NCI-H524 (cell line): ENCODE measurements around the gene PARD3B.
"Not testable (repeated sequence)": the region's sequence is repeated elsewhere in the genome, so short reads cannot be mapped to it uniquely, and the experiment has no call there.

ENCODE experiments used
- DNase-seq, 2 experiments: peaks; one replicate each; lab custom pipeline; 2025; lab: John Stamatoyannopoulos, UW

PARD3B gene

DNA sequence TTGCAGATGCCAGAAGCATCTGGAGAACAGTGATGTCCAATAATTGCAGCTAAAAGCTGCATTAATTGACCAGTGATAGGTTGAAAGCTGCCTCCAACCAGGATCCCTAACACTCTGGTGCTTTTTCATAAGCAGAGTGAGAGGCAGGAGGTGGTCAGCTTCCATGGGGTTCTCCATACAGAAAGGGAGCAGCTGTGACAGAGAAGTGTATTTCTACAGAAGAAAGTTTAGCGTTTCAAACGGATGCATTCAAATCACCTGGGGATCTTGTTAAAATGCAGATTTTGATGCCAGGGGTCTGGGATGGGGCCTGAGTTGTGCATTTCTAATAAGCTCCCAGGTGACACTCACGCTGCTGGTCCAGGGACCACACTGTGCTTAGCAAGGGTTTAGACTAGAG lies 920.5 kb downstream of the PARD3B start:
- DNase-seq, result no peak

DNA sequence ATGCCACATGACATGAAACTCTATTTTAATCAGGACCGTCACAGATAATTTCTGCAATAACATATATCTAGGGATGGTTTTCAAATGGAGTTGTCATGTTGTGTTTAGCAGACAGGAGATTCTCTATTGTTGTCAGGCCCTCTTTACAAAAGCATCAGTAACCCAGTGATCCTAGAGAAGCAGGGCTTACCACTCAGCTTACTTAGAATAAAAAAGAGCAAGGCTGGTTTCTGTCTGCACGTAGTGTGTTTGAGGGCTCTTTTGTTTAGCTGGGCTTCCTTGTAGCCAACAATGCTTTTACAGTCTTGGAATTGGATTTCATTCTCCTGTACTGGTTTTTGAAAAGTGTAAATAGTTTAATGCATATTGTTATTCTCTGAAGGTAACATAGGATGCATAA lies 926.5 kb downstream of the PARD3B start:
- no peak for DNase-seq

DNA sequence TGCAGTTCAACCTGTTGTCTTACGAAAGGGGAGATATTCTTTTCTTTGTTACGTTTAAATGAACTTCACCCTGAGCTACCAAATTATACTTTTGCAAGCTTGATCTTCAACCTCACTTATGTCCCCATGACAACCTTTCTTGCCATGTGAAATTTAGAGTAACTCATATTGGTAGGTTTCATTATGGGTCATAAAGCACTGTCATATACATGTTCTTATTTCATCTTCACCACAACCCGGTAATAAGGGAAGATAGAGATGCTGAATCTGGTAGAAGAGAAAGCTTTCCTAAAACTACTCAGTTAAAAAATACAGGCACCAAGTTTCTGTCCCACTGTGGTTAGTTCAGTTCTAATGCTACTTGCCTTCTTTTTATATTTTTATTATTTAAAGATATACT lies 928.5 kb downstream of the PARD3B start:
- DNase-seq, result no peak

DNA sequence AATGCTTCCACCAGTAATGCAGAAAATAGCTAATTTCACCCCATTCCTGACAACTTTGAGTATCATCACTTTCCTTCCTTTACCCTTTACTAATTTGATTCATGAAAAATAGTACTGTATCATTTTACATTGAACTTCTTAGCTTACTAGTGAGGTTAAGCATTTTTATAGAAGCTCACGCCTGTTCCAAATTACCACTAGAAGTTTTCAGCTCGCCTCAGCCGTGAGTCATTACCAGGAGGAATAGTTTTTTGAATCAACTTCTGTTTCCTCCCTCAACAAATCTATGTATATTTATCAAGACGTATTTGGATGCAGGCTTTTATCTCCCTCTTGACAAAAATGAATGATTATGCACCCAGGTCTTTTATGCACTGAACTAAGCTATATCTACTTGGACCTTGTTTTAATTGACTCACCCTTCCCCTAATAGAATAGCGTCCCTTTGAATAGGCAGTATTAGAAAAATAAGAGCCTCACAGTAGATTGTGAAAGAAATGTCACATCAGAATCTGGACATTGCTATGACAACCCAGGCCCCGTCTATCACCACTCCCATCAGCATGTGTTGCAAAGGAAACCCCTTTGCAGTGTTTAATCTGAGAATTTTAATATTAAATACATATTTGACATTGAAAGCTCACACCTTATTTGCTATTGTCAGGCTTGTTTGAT lies 929.6 kb downstream of the PARD3B start:
- DNase-seq, result no peak

DNA sequence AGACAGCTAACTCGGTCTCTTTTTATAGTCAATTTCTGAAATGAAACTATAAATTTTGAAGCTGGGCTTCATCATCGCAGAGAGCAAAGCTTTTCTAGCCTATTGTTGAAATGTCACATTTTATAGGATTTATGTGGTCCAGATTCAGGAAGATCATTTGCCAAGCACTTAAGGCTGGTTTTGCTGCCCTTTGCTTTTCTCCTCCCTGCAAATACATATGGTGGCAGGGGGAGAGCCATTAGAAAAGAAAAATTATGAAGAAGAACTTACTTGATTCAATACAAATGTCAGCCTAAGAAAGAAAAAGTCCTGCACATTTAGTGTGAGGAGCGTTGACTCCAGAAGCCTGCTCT lies 930.1 kb downstream of the PARD3B start:
- DNase-seq, result no peak

DNA sequence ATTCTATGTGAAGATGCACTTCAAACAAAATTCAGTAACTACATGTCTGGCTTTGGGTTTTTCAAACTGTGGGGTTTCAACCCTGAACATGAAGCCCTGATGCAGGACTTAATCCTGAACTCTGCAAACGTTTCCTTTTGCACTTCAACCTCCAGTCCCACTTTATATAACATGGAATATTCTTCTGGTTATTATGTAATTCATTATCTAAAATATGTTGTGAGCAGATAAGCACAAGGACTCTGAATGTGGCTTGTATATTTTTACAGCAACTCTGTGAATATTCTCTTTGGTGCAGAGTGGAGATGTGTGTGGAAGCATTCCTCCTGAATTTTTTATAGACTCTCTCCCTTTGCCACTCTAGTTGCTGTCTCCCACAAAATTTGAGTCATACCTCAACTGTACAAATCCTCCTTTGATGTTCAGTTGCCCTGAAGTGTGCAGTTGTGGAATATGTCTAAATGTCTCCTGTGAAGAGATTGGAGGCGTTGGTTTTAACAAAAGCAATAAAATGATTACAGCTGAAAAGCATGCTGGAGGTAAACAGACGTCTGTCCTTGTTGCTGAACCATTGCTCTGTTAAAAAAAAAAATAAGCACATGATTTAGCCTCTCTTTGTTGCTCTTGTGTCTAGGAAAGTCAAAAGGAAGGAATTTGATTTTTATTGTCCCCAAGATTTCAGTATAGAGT lies 931.9 kb downstream of the PARD3B start:
- DNase-seq, result no peak

DNA sequence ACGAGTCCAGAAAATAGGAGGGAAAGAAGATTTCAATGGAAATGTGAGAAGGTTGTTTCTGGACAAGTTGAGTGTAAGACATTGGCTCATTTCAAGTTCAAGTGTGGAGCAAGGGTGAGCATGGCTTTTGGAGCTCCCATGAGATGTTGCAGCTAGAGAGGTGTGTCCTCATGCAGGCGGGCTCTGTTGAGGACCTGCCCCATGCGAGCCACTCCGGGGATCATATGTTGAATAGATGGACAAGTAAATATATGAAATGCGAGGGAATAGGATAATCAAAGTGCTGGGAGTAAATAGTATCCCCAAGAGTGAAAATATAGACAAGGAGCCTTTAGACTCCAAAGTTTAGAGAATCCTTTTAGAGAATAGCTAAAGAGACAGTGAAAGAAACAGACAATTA lies 936.6 kb downstream of the PARD3B start:
- DNase-seq, result no peak

DNA sequence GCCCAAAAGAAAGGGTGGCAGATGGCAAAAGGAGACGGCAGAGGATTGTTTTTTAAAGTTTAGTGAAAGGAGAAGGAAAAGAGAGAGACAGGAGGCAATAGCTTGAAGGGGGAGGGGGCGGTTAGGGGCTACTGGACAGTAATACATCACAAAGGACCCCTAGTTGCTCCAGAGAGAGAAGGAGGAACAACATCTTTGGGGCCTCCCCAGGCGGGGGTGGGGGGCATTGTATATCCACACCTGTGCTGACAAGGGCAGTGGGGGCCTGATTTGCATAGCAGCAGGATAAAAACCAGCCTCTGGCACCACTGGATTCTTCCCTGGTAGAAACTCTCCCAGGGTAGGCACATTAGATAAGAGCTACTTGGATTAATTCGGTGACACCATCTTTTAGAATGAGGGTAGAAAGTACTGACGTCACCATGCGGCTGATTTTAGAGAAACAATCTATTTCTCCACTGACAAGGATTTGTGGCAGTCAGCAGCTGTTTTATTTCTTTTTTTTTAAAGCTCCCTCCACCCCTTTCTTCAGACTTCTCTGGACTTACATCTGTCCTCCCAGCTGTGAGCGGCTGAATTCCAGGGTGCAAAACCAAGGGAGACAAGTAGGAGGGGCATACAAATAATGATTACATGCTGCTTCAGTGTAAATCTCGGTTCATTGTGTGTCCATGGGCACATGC lies 937.3 kb downstream of the PARD3B start:
- no peak for DNase-seq

DNA sequence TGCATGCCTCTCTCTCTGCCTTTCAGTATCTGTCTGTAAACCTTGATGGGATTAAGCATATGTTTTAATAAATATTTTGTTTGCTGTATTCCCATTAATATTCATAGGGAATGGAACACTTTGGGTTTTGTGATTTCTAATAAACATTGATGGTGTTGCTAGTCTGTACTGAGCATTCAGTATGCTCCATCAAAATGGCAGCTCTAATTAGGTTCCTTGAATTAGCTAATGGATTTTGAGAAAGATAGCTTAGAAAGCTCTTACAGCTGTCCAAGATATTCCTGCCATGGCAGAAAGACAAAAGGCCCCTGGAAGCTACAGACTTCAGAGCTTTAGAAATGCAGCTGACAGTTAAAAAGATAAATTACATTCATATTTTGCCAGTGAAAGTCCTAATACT lies 937.8 kb downstream of the PARD3B start:
- no peak for DNase-seq

DNA sequence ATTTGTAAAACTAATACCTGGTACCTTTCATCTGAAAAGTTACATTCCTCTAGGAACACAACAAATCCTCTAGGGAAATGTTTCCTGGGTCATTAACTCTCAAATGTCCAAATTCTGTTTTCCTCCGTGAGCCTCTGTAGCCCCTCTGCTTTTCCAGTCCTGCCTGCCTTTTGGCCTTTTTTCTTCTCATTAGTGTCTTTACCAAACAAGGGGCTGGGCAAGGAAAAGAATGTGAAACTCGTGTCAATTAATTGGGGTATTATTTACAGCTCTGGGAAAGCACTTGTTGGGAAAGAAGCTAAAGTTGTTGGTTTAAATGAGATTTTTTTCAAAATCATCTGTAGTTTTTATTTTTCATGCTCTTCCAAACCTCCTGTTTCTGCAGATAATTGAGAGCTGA lies 938.9 kb downstream of the PARD3B start:
- DNase-seq, result no peak

DNA sequence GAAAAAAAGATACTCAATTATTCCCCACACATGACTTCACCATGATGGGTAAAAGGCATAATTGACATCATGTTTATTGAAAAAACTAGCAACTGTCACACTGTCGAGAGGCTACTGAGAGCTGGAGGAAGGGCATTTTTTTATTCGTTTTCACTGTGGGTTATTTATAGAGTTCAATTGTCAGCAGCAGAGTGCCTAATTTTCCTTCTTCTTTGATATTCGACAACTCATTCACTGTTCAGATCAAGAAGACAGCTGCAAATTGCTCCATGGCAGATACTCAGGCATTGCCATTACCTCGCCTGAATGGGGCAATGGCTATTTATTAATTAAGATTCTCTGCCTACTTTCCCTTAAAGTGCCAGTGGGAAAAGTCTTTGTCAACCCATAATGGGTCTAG lies 939.5 kb downstream of the PARD3B start:
- DNase-seq, result no peak

DNA sequence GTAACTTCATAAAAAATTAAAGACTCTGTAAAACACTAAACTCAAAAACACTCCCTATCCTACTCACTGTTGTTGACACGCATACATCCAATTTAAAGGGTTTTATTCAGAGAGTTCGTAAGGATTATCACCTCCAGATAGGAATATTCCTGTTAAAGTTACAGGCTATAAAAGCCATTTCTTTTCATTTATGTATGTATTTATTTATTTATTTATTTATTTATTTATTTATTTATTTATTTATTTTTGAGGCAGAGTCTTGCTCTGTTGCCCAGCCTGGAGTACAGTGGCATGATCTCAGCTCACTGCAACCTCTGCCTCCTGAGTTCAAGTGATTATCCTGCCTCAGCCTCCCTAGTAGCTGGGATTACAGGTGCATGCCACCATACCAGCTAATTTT lies 948.3 kb downstream of the PARD3B start:
- not testable (repeated sequence) for DNase-seq

DNA sequence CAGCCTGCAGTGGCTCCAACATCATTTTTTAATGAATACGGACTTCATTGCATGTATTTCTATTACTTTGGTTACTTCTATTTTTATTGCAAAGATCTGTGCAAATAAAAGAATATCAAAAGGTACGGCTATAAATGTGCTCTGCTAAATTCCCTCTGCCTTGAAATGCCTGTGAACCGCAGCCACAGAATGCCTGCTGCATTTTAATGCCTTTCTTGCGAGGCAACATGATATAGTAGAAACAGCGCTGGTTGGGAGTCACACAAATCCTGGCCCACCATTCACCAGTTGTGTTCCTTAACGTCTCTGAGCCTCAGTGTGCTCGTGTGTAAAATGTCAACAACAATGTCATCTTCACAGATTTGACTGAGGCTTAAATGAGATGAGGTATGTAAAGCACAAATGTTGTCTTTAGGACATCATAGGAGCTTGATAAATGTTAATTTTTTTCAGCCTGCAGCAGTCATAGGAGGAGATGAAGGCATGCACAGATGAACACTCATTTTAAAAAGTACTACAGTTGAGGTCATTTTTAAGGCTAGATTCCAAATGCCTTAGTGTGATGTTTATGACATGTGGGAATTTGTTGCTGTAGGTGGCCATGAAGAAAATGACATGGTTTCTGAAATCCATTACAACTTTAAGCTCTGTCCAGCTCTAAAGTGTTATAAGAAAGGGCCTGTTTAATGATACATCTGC lies 949.4 kb downstream of the PARD3B start:
- no peak for DNase-seq

DNA sequence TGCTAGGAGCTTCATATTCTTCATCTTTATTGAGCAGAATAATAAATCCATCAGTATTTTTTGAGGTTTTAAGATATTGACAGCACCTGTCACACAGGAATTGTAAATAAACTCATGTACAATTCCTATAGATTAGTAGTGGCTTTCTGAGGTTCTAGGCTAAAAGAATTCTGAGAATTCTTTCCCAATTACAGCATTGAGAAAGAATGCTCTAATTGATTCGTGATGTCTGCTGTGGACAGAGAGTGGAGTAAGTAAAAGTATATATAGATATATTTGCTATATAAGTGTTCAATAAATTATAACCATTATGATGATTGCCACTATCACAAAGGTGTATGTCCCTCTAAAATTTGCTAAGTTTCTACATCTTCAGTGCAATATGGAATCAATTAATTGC lies 950.5 kb downstream of the PARD3B start:
- DNase-seq, result no peak

DNA sequence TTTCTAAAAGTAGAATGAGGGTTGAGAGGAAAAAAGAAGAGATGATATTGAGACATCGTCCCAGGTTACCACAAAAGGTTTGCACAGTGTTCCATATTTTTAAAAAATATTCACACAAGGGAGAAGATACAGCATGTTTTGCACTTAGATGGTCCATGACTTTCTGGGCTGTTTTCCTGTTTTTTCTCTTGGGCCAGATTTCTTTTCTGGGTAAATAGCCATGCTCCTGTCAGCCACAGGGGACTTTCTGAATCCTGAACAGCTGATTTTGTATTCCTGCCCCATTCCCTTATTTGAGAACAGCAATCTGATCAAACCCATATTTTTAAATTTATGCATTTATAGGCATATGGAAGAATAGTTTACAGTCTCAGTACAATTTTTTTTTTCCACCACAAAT lies 951.1 kb downstream of the PARD3B start:
- no peak for DNase-seq

DNA sequence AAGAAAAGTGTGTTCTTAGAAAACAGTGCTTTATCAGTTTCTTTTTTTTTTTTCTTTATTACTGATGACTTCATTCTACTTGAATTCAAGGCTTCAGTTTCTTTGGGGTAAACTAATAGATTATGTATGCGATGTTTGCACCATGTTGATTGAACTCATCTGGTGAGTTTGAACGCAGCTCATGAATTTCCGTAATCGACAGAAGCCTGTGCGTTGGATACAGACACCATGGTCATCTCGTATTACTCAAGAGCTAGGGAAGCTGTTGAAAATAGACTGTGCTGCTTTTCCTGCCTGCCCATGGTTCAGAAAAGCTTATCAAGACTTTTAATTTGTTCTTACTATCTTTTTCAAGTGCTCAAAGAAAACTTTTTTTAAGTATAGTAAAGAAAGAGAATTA lies 951.5 kb downstream of the PARD3B start:
- DNase-seq, result no peak

DNA sequence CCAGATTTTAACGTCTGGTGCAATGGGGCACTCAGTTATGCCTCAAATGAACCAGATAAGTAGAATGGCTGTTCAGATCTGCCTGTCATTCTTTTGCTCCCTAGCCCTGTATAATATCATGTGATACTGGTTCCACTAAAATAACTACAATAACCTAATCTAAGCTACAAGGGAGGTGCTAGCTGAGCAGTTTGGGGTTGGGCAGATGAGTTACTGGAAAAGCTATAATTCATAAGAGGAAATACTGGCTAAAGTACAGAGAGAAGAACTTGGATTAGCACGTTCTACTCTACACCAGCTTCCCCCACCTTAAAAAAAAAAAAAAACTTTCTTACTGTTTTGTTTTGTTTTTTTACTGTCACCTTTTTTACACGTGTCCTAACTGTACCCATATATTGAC lies 953.7 kb downstream of the PARD3B start:
- DNase-seq, result no peak

DNA sequence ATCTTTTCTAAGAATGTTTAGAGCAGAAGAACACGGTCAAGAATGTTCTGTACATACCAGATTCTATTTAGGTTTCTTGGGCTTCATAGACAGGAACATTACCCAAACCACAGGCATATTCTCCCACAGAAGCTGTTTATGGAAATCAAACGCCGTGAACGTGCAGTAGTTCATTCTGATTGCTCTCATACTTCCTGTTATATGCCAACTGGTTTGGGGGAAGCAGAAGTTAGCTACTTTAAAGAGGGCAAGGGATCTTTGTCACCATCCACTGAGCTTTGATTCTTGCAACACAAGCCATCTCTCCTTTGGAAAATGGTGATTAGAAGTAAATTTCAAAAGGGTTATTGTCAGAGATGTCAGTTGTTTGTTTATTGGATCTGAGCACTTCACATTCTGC lies 954.8 kb downstream of the PARD3B start:
- no peak for DNase-seq

DNA sequence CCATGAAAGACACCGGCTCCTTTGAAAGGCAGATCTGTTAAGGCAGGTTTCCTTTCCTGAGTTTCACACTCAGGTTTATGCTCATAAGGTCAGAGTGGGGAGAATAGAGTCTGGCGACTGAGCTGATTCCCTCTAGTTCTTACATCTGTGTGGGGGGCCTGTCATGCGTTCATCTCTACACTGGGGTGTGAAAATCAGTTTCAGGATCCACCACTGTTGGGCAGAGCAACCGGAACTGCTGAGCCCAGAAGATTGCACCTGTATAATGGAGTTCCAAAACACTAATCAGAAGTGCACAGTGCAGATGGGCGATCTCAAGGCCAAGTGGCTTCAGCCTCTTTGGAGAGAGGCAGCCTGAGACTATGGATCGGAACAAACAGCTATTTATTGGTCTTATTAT lies 955.7 kb downstream of the PARD3B start:
- no peak for DNase-seq

DNA sequence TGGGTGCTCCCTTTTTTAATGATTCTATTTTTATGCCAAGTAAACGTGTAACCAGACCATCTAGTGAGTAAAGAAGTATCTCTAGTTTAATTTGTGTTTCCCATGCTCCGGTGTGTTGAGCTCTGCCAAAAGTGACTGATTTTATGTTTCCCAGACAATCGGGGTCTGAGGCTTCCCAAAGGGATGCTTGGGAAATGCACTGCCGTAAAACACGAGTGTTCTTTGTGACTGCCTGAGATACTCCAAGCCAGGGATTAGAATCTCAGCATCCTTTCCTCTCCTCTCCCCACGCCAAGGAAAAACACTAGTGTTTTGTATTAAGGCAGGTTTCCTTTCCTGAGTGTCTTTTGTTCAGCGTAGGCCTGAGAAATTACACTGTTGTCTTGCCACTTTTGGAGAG lies 956.6 kb downstream of the PARD3B start:
- DNase-seq, result no peak

DNA sequence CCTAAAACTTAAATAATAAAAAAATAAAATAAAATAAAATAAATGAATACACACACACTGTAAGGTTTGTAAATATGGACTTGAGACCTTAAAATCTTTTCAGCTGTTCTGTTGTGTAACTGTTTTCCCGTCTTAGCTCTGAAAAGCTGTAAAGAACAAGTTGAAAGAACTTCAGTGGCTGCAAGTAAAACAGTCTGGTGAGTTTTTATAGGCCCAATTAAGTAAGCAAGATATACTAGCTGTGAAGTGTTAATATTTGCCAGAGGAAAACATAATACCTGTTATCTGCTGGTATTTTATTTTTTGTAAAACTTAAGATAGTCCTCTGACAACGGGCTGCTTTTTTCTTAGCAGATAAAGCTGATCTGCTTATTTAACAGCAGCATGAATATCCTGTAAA lies 960.1 kb downstream of the PARD3B start:
- no peak for DNase-seq

DNA sequence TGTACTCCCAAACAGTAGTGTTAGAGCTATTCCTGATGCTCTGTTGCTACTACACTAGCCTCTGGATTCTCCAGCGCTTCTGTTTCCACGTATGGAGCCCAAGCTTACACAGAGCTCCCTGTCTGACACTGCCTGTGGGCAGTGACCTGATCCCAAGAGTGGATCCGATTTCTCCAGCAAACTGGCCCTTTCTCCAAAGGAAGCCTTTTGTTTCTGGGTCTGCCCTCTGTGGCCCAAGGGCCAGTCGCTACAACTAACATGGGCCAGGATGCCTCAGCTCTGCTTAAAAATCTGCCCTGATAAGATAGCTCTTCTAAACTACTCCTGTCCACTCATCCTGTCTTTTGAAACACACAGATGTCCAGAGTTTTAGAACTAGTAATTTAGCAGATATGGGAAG lies 964.4 kb downstream of the PARD3B start:
- no peak for DNase-seq

DNA sequence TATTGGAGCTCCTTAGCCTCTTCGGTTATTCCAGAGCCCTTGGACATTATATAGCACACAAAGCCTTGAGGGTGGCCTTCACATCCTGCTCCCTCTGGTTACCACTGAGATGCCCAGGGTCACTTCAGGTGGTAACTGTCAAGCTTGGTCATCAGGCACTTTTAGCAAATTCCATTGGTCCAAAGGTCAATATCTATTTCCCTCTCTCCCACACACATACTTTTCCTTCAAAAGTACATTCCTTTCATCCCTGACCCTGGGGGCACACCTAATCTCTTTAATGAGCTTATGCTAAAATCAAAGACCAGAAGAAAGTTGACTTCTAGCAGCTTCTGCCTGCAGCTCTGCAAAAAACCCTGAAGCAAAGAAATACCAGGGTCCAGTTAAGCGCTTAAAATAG lies 965.1 kb downstream of the PARD3B start:
- no peak for DNase-seq
